ENCODE measurements around the gene DDRGK1.

Gene DDRGK1

GRCh38 chr20:3204124-3204794 lies at the start of gene DDRGK1:
Gene DDRGK1, minus strand, starts transcription at chr20:3204682. Its CDS starts 55 bp downstream, at chr20:3204627.
- no peak for FAIRE-seq

GRCh38 chr20:3251806-3252205 lies 47.3 kb upstream of the DDRGK1 start:
- FAIRE-seq, result no peak

DNA sequence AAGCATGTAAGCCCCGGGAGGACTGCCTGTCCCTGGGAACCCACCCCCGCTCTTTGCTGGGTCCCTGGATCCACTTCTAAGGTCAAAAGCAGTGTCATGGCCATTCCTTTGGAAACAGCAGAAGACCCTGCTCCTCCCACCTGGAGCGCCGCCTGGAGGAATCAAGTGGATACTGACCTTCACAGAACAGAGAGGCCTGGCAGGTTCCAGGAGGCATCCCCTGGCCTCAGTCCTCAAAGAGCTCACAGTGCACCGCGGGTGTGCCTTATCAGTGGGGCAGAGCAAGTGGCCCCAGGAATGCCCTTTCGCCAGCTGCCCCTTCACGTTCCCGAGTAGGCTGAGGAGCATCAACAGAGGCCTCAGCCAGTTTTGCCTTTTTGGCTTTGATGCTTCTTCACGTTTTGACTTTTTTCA lies 45.6 kb upstream of the DDRGK1 start:
- no peak for FAIRE-seq

- FAIRE-seq, result no peak
Observed at GRCh38 chr20:3248993-3249347, 44.5 kb upstream of the DDRGK1 start.

- FAIRE-seq, result no peak
Observed at GRCh38 chr20:3248167-3248992, 43.9 kb upstream of the DDRGK1 start.

DNA sequence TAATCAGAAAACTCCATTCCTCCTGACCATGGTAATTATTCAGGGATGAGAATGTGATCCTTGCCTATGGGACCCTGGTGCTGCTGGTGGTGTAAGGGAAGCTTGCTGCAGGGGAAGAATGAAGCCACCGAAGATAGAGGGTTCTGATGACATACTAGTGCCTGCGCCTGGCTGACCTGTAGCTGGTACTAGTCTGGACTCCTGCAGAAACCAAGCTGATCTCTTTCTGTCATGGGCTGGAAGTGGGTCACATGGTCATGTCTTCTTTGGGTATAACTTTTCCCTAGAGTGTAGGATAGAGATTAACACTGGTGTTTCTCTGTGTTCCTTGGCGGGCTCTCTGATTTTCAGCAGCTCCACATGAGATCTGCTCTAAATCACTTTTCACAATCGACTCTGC lies 43.2 kb upstream of the DDRGK1 start:
- no peak for FAIRE-seq

- FAIRE-seq, result no peak
Observed at GRCh38 chr20:3246682-3247081, 42.2 kb upstream of the DDRGK1 start.

DNA sequence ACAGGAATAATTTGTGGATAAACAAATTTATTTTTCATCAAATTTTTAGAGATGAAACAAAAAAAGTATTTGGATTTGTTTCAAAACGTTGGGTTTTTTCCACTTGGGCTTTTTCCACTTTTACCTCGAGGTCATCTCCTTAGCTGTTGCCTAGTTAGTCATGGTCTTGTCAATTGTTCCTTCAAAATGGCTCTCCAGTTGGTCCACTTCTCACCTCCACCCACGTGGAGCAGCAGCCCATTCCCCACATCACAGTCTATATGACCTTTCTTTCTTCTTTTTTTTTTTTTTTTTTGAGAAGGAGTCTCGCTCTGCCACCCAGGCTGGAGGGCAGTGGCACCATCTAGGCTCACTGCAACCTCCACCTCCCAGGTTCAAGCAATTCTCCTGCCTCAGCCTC lies 41.2 kb upstream of the DDRGK1 start:
- FAIRE-seq, result no peak

- FAIRE-seq, result no peak
Observed at GRCh38 chr20:3245156-3245555, 40.7 kb upstream of the DDRGK1 start.

GRCh38 chr20:3244613-3245012 lies 40.1 kb upstream of the DDRGK1 start:
- FAIRE-seq, result no peak

GRCh38 chr20:3243718-3244358 lies 39.4 kb upstream of the DDRGK1 start:
- FAIRE-seq, result no peak

GRCh38 chr20:3242172-3242692 lies 37.8 kb upstream of the DDRGK1 start:
- no peak for FAIRE-seq

DNA sequence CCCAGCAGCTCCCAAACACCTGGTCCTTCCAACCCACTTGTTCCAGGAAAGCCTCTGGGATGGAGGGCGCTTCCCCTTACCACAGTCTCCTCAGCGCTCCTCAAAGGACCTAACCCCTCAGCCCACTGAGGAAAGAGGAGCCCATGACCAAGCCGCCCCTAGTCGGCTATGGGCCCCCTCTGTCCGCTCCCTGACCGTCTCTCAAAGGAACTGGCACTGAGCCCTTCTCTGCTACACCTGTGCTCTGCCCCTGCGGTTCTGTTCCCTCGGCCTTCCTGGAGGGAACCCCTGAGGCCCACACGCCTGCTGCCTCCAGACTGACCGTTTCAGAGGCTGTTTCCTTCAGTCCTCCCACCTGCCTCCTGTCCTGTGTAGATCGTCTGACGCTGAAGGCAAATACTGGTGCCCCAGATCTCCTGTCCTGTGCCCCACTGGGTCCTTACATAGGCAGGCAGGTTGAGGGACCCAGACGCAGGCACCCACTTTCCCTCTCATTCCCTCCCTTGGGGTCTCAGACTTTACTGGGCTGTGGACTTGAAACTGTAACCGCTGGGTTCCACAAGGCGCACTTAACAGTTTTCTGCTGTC lies 36.4 kb upstream of the DDRGK1 start:
- FAIRE-seq, result no peak

GRCh38 chr20:3239867-3240775 lies 35.6 kb upstream of the DDRGK1 start:
- FAIRE-seq, result no peak

- no peak for FAIRE-seq
Observed at GRCh38 chr20:3239026-3239866, 34.8 kb upstream of the DDRGK1 start, which contains the start of gene SLC4A11. Gene SLC4A11, minus strand, starts transcription at chr20:3239190. Its CDS starts 53 bp downstream, at chr20:3239137.

GRCh38 chr20:3238616-3239025 lies 34.1 kb upstream of the DDRGK1 start:
- FAIRE-seq, result no peak

GRCh38 chr20:3237958-3238615 lies 33.6 kb upstream of the DDRGK1 start:
- no peak for FAIRE-seq

DNA sequence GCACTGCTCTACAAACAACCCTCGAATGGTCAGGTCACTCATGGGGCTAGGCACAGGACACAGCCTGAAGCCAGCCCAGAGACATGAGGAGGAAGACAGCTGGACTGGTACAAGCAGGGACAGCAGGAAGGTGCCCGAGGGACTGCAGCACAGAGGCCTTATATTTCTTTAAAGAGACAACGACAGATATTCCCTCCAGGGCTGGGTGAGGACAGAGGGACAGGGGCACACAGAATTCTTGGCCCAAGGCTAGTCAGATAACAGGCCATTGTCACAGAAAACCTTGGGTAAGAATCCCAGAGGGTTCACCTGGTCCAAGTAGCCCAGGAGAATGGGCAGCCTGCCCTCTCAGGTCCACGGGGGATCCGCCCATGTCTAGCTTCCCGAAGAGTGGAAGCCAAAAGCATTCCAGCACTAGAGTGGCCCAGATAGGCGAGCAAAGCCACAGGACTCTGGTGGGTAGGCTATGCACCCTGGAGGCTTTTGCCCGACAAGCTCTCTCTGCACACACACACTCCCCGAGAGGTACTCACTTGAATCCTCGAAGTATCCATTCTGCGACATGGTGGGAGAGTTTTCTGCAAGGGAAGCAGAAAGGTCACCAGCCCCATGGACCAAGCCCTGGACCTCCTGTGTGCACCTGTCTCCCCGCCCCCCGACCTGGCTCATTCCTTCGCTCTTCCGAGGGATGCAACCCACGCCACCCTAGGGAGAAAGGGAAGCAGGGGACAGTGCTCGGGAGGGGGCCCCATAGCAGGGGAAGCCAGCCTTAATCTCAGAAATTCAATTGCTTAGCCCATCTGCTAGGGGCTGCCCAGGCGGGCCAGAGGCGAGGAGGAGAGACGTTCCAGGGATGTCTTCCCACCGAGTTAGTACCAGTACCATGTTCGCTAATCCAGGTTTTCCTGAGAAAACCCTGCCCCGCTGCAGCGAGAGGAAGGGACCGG lies 32.8 kb upstream of the DDRGK1 start:
- FAIRE-seq, result no peak

GRCh38 chr20:3235666-3236324 lies 31.3 kb upstream of the DDRGK1 start:
- FAIRE-seq, result no peak

Measured in islet of Langerhans (tissue), 1 donor.